HG03469 (cell line): ENCODE measurements around the gene HNRNPDL.
A peak's percentile ranks its signal among the peaks of the same experiment; 100 is the strongest.
"Not testable (repeated sequence)": the region's sequence is repeated elsewhere in the genome, so short reads cannot be mapped to it uniquely, and the experiment has no call there.

Experiments
- ATAC-seq: cut with Tn5 transposase; IDR thresholded peaks from one replicate; pipeline ENCODE4 v1.9.1; 2021; ENCODE audit warnings: mild to moderate bottlenecking, moderate library complexity, moderate number of reproducible peaks; ENCODE audit not compliant: unreplicated experiment

HNRNPDL gene

DNA sequence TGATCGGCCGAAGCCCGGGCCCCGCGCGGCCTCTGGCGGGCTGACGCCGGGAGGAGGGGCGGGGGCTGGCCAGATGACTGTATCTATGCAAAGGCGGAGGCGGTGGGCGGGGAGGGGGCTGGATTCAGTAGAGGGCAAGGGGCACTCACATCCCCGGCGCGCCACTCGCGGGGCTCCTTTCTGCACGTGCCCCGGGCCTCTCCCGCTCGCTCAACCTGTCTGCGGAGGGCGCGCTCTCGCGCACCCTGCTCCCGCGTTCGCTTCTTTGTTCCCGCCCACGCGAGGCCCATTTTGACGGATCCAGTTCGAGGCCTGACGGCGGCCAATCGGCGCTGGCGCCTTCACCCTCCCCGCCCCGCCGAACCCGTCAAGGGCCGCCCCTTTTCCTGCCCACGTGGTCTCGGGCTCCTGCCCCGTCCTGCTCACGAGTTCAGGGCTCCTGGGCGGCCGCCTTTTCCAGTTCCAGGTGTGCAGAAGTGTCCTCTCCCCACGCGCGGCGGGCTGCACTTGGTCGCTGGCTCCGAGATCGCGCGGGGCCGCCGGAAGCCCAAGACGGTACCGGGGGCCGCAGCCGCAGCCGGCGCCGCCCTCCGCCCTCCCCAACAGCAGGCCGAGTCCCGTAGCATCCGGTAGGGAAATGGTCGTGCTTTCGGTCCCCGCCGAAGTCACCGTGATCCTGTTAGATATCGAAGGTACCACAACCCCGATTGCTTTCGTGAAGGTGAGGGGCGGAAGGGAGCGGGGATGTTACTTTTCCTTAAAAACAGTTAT, at the start of gene HNRNPDL, which contains the start of gene ENOPH1:
HNRNPDL (minus strand) TSS at position 270 of the 771 bp plus-strand sequence. CDS start 772 bp downstream, outside the sequence.
ENOPH1 (plus strand) TSS at position 398 of the 771 bp plus-strand sequence; CDS start at position 638, 240 bp downstream.
- peak; percentile 55 for ATAC-seq

DNA sequence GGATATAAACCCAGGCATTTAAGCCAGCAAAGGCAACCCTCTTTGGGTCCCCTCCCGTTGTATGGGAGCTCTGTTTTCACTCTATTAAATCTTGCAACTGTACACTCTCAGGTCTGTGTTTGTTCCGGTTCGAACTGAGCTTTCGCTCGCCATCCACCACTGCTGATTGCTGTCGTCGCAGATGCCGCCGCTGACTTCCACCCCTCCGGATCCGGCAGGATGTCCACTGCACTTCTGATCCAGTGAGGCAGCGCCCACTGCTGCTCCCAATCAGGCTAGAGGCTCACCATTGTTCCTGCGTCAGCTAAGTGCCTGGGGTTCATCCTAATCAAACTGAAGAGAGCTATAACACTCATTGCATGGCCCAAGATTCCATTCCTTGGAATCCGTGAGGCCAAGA, 49.3 kb upstream of the HNRNPDL start:
- ATAC-seq = no peak

- not testable (repeated sequence) for ATAC-seq
Measured at GRCh38 chr4:82477469-82477868, 47.2 kb upstream of the HNRNPDL start.

- not testable (repeated sequence) for ATAC-seq
Measured at GRCh38 chr4:82475931-82476330, 45.7 kb upstream of the HNRNPDL start.

DNA sequence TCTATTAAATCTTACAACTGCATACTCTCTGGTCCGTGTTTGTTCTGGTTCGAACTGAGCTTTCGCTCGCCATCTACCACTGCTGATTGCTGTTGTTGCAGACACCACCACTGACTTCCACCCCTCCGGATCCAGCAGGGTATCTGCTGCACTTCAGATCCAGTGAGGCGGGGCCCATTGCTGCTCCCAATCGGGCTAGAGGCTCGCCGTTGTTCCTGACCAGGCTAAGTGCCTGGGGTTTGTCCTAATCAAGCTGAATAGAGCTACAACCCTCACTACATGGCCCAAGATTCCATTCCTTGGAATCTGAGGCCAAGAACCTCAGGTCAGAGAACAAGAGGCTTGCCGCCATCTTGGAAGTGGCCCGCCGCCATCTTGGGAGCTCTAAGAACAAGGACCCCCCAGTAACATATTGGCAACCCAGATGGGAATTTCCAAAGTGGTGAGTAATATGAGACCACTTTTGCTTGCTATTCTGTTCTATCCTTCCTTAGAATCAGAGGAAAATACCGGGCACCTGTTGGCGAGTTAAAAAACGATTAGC, 43.4 kb upstream of the HNRNPDL start:
- ATAC-seq = no peak

DNA sequence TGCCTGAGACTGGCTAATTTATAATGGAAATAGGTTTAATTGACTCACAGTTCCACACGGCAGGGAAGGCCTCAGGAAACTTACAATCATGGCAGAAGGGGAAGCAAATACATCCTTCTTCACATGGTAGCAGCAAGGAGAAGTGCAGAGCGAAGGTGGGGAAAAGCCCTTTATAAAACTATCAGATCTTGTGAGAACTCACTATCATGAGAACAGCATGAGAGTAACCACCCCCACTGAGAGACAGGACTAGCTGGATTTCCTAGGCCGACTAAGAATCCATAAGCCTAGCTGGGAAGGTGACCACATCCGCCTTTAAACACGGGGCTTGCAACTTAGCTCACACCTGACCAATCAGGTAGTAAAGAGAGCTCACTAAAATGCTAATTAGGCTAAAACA, 42.8 kb upstream of the HNRNPDL start:
- ATAC-seq = not testable (repeated sequence)

DNA sequence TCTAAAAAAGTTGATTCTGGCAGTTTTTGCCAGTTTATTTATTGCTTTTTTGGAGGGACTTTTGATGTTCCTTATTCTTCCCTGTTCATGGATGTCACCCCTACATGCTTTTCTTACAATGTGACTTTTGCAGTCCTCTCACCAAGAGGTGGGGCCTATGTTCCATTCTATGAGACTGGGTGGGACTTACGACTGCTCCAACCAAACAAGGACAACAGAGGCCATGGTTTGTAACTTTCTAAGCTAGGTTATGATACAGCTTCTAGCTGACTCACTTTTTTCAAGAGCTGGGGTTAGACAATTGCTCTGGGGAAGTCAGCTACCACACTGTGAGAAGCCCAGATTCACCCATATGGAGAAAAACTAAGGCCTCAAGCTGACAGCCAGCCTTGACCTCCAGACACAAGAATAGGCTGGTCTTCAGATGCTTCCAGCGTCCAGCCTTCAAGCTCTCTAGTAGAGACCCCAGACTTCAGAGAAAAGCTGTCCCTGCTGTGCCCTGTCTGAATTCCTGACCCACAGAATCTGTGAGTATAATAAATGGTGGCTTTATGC, 39.6 kb upstream of the HNRNPDL start:
- ATAC-seq = no peak

GRCh38 chr4:82467471-82467870, 37.2 kb upstream of the HNRNPDL start:
- ATAC-seq = no peak

- ATAC-seq = no peak
Measured at GRCh38 chr4:82463221-82463620, 33.0 kb upstream of the HNRNPDL start.

- ATAC-seq = peak; percentile 68
Measured at GRCh38 chr4:82462415-82462831, 32.2 kb upstream of the HNRNPDL start.

- ATAC-seq = no peak
Measured at GRCh38 chr4:82461710-82462109, 31.4 kb upstream of the HNRNPDL start.

GRCh38 chr4:82458729-82459128, 28.5 kb upstream of the HNRNPDL start:
- ATAC-seq = no peak

DNA sequence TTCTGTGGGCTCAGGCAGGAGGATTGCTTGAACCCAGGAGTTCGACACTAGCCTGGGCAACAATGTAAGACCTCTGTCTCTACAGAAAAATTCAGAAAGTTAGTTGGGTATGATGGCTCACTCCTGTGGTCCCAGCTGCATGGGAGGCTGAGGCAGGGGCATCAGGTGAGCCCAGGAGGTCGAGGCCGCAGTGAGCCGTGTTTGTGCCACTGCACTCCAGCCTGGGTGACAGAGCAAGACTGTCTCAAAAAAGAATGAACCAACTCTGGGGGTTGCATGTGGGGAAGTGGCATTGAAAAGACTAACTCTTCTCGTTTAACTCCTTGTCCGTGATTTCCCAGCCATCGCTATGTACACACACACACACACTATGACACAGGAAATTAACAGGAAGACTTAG, 27.0 kb upstream of the HNRNPDL start:
- ATAC-seq = no peak

DNA sequence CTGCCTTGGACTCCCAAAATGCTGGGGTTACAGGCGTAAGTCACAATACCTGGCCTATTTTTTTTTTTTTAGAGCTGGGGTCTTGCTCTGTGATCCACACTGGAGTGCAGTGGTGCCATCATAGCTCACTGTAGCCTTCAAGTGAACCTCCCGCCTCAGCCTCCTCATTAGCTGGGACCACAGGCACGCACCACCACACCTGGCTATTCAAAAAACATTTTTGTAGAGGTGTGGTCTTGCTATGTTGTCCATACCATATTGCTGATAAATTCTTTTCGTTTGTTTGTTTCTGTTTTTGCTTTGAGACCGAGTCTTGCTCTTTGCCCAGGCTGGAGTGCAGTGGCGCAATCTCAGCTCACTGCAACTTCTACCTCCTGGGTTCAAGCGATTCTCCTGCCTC, 21.8 kb upstream of the HNRNPDL start:
- no peak for ATAC-seq

DNA sequence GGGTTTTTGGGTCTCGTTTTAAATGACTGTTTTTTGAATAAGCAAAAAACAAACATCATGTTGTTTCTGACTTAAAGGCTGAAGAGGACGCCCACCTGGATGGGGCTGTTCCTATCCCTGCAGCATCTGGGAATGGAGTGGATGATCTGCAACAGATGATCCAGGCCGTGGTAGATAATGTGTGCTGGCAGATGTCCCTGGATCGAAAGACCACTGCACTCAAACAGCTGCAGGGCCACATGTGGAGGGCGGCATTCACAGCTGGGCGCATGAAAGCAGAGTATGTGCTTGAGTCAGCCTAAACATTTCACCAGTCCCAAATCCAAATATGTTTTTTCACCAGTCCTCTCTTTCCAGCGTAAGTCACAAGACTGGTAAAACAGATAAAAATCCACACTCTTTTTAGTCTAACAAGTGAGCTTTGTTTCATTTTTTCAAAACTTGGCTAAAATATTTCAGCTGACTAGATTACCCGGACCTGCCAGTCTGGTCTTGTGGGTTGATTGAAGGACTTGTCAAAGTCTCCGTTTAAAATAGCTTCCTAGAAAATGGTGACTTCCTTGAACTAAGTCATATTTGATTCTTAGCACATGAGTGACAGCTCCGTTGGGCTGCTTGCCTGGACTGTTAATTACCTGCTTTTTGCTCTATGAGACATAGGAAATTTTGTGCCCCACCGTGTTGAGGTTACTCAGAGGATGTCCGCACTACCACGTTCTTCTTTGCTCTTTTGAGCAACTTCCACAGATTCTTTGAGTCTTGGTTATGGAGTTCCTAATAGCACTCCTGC, 20.9 kb upstream of the HNRNPDL start:
- ATAC-seq = no peak

DNA sequence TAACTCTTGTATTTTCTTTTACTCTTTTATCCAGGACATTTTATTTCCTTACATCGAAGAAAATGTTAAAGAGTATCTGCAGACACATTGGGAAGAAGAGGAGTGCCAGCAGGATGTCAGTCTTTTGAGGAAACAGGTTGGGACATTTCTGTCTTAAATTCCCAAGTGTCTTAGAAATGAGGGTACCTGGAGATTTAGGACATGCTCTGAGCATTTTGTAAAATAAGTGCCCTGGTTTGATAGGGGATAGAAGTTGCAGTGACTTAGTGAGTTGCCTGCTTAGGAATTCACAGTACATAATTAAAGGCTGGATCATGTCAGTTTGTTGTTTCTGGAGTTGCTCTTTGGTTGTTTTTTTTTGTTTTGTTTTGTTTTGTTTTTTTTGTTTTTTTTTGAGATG, 17.6 kb upstream of the HNRNPDL start:
- no peak for ATAC-seq

DNA sequence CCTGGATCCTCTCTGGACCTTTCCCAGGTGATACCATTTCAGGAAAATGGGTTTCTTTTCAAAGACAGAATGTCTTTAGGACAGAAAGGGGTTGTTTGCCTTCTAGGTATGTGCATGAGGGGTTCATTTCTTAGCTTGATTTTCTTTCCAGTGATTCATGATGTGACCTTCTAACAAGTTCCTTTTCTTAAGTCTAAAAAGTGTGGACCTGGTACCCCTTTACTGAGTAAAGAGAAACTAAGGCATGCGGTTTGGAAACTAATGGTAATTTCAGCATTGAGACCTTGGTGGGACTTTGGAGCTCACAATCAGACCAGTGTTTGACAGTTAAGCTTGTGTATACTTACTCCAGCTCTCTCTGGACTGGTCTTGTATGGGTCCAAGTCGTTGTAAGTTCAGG, 8.8 kb upstream of the HNRNPDL start:
- ATAC-seq = no peak

- no peak for ATAC-seq
Measured at GRCh38 chr4:82437285-82438005, 7.2 kb upstream of the HNRNPDL start.

GRCh38 chr4:82436780-82437179, 6.5 kb upstream of the HNRNPDL start:
- no peak for ATAC-seq

DNA sequence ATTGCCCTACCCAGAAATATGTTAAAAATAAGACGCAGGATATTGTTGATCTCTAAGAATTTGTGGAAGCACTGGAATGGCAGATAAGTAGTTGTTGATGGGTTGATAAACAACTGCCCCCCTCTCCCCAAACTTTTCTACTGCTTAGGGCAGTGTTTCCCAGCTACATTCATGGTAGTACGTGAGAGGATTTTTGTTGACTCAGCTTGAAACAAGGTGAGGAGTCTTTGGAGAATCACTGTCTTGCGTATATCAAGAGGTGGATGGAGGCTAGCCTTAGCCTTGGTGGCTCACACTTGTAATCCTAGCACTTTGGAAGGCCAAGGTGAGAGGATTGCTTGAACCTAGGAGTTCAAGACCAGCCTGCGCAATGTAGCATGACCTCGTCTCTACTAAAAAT, 5.9 kb upstream of the HNRNPDL start:
- ATAC-seq = no peak

DNA sequence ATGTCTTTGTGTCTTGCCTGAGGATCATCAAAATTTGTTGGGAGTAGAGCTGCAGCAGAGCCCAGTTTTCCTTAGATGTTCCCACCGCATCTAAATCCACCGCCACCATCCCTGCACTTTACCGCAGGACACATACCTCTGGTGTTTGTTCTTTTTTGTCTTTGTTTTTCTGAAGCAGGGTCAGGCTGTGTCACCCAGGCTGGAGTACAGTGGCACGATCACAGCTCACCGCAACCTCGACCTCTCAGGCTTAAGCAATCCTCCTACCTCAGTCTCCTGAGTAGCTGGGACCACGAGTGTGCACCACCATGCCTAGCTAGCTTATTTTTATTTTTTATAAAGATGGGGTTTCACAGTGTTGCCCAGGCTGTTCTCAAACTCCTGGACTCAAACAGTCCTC, 4.7 kb upstream of the HNRNPDL start:
- ATAC-seq = no peak
